NCI-H82 treated with DMSO at 0.1 percent for 48 hours (cell line): Measurements from ENCODE around the gene LPO.
A peak's percentile ranks its signal among the peaks of the same experiment; 100 is the strongest.

Source experiments
- DNase-seq: peaks from one replicate; lab custom pipeline; 2025; ENCODE audit not compliant: unreplicated experiment; lab: John Stamatoyannopoulos, UW

The LPO gene

DNA sequence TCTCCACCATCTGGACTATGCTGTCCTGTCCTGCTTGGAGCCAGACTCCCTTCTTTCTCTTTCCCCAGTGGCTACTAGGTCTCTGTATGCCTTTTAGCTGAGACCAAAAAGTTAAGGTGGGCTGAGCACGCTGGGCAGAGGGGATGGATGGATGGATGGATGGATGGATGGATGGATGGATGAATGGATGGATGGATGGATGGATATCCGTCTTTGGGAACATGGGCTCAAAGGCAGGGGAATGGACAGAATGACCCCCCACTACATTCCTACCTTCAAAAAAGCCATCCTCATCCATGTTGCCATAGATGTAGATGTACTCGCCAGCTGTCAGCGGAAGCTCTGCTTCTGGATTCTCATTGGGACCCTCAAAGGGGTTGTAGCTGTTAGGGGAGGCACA lies 77.4 kb downstream of the LPO start:
- no peak for DNase-seq

DNA sequence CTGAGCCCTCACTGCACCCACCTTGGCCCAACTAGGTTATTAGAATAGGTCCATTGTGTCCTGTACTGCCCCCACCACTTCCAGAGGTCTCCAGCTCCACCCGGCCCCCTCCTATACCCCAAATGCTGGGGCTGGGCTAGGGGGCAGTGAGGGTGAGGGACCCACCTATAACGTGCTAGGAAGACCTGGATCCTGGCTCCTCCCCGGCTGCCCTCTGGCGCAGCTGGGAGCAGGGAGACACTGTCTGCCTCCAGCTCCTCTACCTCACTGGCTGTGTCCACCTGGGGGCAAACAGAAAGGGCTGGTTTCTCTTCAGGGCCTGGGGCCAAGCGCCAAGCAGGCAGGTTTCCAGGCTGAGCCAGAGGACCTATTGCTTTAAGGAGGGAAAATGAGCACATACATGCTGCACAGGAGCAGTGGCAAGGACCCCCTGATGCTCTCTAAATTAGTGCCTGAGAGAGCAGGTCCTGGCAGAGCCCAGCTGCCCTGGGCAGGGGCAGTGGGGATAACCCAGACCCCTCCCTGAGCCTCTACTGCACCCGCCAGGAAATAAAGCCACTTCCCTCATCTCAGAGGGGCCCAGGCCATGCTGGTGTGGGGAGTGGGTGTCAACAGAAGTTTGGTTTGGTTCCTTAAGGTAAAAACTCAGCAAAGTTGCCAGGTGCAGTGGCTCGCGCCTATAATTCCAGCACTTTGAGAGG lies 78.0 kb downstream of the LPO start:
- no peak for DNase-seq

DNA sequence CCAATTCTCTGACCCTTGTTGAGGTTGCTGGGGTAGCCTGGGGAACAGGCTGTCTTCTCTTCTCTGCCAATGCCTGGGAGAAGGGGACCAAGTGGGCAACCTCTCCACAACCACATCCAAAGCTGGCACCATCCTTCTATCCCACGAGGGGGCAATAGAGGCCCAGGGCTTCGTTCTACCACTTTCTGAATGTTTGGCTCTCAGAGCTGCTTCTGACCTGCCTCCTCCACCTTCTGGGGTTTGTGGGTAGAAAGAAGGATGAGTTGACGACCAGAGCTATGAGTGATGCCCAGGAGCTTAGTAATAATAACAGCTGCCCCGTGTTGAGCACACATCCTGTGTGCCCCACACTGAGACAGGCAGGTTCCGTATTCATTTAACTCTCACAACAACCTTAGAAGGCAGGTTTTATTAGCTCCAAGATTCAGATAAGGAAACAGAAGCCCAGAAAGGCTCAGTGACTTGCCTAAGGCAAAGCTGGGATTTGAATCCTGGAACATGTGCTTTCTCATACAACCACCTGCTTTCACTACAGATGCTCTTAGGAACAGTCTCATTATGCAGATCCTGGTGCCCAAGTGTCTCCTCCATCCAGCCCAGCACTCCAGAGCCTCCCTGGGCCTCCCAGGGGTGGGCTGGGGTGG lies 79.2 kb downstream of the LPO start:
- peak; percentile 48 for DNase-seq

DNA sequence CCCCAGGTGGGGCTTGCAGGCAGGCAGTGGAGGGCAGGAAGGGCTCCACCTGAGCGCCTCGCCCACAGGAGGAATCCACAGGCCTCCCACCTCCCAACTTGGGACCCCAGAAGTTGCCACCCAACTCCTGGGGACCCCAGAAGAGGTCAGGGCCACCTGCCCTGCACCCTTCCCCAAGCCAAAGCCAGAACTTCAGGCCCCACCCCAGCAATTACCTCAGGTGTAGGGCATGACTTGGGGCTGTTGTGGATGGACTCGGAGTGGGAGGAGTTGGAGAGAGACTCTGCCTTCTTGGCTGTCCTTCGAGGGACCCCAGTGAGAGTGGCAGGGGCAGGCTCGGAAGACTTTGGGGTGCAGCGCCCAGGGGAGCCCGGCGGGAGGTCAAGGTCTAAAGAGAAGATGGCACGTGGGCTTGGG lies 79.7 kb downstream of the LPO start:
- DNase-seq = no peak
